Esophagus muscularis mucosa (tissue), 3 donors: Measurements from ENCODE around the gene TAGLN2.
"Not testable (repeated sequence)": the region's sequence is repeated elsewhere in the genome, so short reads cannot be mapped to it uniquely, and the experiment has no call there.

Source experiments
- CTCF ChIP-seq, 3 experiments: fragments of 200-600 bp in 2 of 3; fragments of 450-650 bp in 1 of 3; sonication (generic) in 2 of 3; IDR thresholded peaks; one replicate each; pipeline ENCODE4 v1.5.1; 2017 to 2019; ENCODE audit warnings: antibody characterized with exemption in 3 of 3, mild to moderate bottlenecking in 2 of 3, moderate library complexity in 1 of 3
- POLR2A ChIP-seq: fragments of 450-650 bp; IDR thresholded peaks from one replicate; pipeline ENCODE4 v1.6.1; 2017; ENCODE audit warnings: antibody characterized with exemption, moderate library complexity, mild to moderate bottlenecking, low read depth
- POLR2AphosphoS5 ChIP-seq, 2 donors: sonication (generic); formaldehyde crosslinking; IDR thresholded peaks; one replicate each; pipeline ENCODE4 v1.6.1; 2017; ENCODE audit warnings: antibody characterized with exemption in 2 of 2

- TF ChIP-seq POLR2A; POLR2AphosphoS5 (IDR thresholded peaks at IDR 0.05); CTCF (IDR thresholded peaks at IDR 0.05): not testable (repeated sequence)
These were observed 25.7 kb downstream of the TAGLN2 start for GRCh38 chr1:159899634-159900033.
